Aorta (tissue), 5 donors: ENCODE results near the gene SHISAL2B. TPM values are rescaled to one million over a fixed set of nuclear protein-coding genes. Genes with fewer than 3 reads are reported as not detected.

ENCODE experiments used
- ATAC-seq: fragments of 200-7000 bp; cut with Tn5 transposase; one replicate; pipeline ENCODE4 v1.9.1; 2022; ENCODE audit warnings: moderate library complexity; ENCODE audit not compliant: low FRiP score
- DNase-seq, 2 donors: peaks; one replicate each; pipeline ENCODE4 v3.0.0-alpha.2; 2020
- H3K27ac ChIP-seq, 2 donors: one replicate each; pipeline ENCODE4 v1.5.1; 2013; ENCODE audit warnings: low read length in 2 of 2, mild to moderate bottlenecking in 2 of 2, moderate library complexity in 2 of 2, control low read depth in 1 of 2, inconsistent platforms in 1 of 2, low read depth in 1 of 2
- H3K27me3 ChIP-seq, 2 donors: one replicate each; pipeline ENCODE4 v1.6.1; 2013; ENCODE audit warnings: control low read depth in 1 of 2, low read length in 1 of 2, mild to moderate bottlenecking in 1 of 2, moderate library complexity in 1 of 2; ENCODE audit not compliant: insufficient read depth in 2 of 2, control insufficient read depth in 1 of 2
- H3K36me3 ChIP-seq, 2 donors: one replicate each; pipeline ENCODE4 v1.6.1; 2013; ENCODE audit warnings: control low read depth in 1 of 2, low read length in 1 of 2, mild to moderate bottlenecking in 1 of 2; ENCODE audit not compliant: insufficient read depth in 2 of 2, control insufficient read depth in 1 of 2
- H3K4me1 ChIP-seq, 2 donors: one replicate each; pipeline ENCODE4 v1.6.1; 2013; ENCODE audit warnings: low read length in 2 of 2, control low read depth in 1 of 2, mild to moderate bottlenecking in 1 of 2, moderate library complexity in 1 of 2; ENCODE audit not compliant: insufficient read depth in 2 of 2, control insufficient read depth in 1 of 2
- H3K4me3 ChIP-seq, 2 donors: one replicate each; pipeline ENCODE4 v1.5.1; 2013; ENCODE audit warnings: low read length in 2 of 2, control low read depth in 1 of 2, mild to moderate bottlenecking in 1 of 2
- H3K9me3 ChIP-seq: one replicate; pipeline ENCODE4 v1.6.1; 2013; ENCODE audit warnings: mild to moderate bottlenecking, low read length; ENCODE audit not compliant: control insufficient read depth
- WGBS, 2 donors: extraction: QIAGEN DNeasy Blood & Tissue Kit; methylation state at CpG; one replicate each; pipeline ENCODE4 v1.1.7; 2013; 5-methylcytosine and 5-hydroxymethylcytosine counted together
- intact Hi-C, 2 donors: fragments of 100-400 bp; cut with DNase I; formaldehyde crosslinking; loops; one replicate each; pipeline versions ENCODE4 v1.14.2 to v1.15.0; 2022
- polyA plus RNA-seq, 2 donors: library from polyadenylated mRNA; stranded (reverse); fragments of 200-250 nt; gene quantifications; one replicate each; pipeline ENCODE4 v1.2.3, GENCODE V29; 2013
- total RNA-seq, 2 donors: library from RNA; stranded (reverse); fragmentation: NEBNext Ultra II Directional; extraction: Animal tissue kit (Norgen Biotek cat#: 25700); gene quantifications; one replicate each; pipeline ENCODE4 v1.2.1, GENCODE V29; 2021
- donor health status: healthy with polysubstance abuse.
- donor health status: Bipolar disorder and iron deficiency.
- donor health status: DM: no; HTN: no; CAD: no.
- donor health status: DM: no; HTN: no; CAD: no.
- donor health status: DM: yes; HTN: yes; CAD: no.

The SHISAL2B gene
- total and polyA plus RNA-seq, 4 donors = not detected

DNA sequence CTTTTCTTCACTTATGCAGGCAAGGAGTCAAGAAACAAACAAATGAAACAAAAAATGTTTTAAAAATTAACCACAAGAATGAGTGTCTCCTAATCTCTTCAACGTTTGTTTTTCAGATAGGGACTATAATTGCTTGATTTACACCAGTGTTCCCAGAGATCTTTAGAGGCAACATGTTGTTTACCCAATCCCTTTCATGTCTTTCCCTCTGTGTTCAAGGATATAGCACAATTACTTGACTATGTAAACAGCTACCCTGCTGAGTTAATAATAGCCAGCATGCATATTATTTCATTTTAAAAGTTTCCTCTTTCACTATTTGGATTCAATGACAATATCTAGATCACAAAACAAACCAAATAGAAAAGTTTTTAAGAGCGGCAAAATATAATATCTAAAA lies 25.1 kb upstream of the SHISAL2B start:
- WGBS, 2 donors = 47 to 51% methylated on average over 2 of the region's 2 CpGs

DNA sequence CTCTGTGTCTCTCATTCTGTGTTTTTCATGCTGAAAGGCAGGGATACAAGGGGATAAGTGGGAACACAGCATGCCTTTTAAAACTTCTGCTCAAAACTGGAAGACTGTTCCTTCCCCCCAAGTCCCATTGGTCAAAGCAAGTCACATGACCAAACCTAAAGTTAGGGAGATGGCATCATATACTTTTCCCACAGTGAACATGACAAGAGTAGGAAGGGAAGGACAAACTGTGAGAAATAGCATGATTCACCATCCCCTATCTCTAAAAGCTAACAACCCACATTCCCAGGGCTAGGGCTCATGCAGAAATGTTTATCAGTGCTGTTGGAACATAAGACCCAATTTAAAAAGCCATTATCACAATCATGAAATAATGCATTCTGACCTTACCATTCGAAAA lies 24.2 kb upstream of the SHISAL2B start:
- H3K36me3 ChIP-seq = no peaks in the 10 kb centered on the region
- peaks cover 1% of the 10 kb centered on the region for H3K9me3 ChIP-seq
- 1 to 32% methylated on average over 1 of the region's 1 CpG for WGBS, 2 donors
- H3K27me3 ChIP-seq = peaks cover 0 to 2% of the 10 kb centered on the region in 2 donors
- no peak overlapping the region for H3K27ac ChIP-seq
- H3K4me3 ChIP-seq = no peak overlapping the region
- intact Hi-C loops = no loop called here
- no peak for ATAC-seq
- DNase-seq = no peak
- no peaks in the 10 kb centered on the region for H3K4me1 ChIP-seq

More for the DNA sequence above, 25.1 kb upstream of the SHISAL2B start:
- H3K36me3 ChIP-seq = no peaks in the 10 kb centered on the region
- no peak for ATAC-seq
- intact Hi-C loops = no loop called here
- peaks cover 0 to 2% of the 10 kb centered on the region in 2 donors for H3K27me3 ChIP-seq
- H3K9me3 ChIP-seq = peaks cover 1% of the 10 kb centered on the region
- no peak overlapping the region for H3K4me3 ChIP-seq
- H3K4me1 ChIP-seq = no peaks in the 10 kb centered on the region
- no peak overlapping the region for H3K27ac ChIP-seq
- no peak for DNase-seq

DNA sequence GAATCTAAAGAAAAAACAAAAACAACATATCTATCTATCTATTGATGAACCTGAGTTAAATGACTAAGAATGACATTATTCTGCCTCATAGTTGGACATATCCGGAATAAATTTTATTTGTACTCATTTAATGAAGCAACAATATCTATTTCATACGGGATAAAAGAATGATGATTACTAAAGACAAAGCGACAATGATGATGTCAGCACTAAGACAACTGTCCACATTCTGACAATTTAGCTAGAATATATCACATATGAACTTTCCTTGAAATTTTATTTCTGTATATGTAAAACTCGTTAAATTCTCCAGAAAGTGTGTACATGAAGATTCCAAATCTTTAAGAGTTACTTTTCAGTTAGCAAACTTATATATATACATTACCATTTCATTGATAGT lies 23.2 kb upstream of the SHISAL2B start:
- H3K9me3 ChIP-seq = peaks cover 1% of the 10 kb centered on the region
- H3K4me1 ChIP-seq = no peaks in the 10 kb centered on the region
- no peaks in the 10 kb centered on the region for H3K36me3 ChIP-seq
- intact Hi-C loops = no loop called here
- ATAC-seq = no peak
- 90 to 93% methylated on average over 4 of the region's 4 CpGs for WGBS, 2 donors
- no peak overlapping the region for H3K4me3 ChIP-seq
- H3K27ac ChIP-seq = no peak overlapping the region
- peaks cover 0 to 2% of the 10 kb centered on the region in 2 donors for H3K27me3 ChIP-seq
- no peak for DNase-seq

DNA sequence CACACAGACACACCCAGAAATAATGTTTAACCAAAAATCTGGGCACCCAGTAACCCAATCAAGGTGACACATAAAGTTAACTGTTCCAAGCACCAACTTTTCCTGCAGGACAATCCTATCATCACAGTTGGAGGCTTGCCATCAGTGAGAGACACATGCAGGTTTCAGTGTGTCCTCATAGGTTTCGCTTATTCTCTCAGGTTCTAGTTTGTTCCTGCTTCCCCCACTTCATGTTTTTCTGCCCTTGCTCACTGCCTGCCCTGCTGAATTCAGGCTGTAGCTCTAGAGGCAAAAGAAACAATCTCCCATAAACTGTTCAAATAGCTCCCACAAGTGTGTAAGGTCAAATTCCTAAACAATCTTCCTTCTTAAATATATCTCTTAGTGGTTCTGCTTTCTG lies 20.0 kb upstream of the SHISAL2B start:
- no peak overlapping the region for H3K27ac ChIP-seq
- H3K9me3 ChIP-seq = no peaks in the 10 kb centered on the region
- no peaks in the 10 kb centered on the region for H3K4me1 ChIP-seq
- H3K4me3 ChIP-seq = no peak overlapping the region
- DNase-seq (no peak), ATAC-seq (no peak)
- WGBS, 2 donors = 99 to 100% methylated on average over 1 of the region's 1 CpG
- no peaks in the 10 kb centered on the region for H3K36me3 ChIP-seq
- intact Hi-C loops = no loop called here
- H3K27me3 ChIP-seq = no peaks in the 10 kb centered on the region

DNA sequence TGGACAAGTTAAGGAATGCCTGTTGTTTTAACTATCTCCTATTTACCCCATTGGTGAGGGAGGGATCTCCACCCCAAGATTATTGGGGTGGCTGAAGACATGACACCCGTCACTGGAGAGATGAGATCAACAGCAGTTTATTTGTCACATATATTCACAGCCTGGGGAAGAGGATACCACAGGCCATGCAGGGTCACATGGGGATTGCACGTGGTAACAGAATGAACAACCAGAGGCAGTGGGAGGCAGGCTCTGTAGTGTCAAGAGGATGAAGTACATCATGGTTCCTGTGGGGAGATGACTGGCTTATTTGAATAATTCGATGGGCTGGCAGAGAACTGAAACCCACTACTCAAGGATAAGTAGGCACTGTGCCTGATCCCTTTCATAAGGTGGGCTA lies 18.6 kb upstream of the SHISAL2B start:
- no peak overlapping the region for H3K27ac ChIP-seq
- H3K36me3 ChIP-seq = no peaks in the 10 kb centered on the region
- ATAC-seq (no peak), DNase-seq (no peak)
- no peaks in the 10 kb centered on the region for H3K9me3 ChIP-seq
- H3K4me3 ChIP-seq = no peak overlapping the region
- 86 to 92% methylated on average over 3 of the region's 3 CpGs for WGBS, 2 donors
- intact Hi-C loops = no loop called here
- no peaks in the 10 kb centered on the region for H3K27me3 ChIP-seq
- no peaks in the 10 kb centered on the region for H3K4me1 ChIP-seq

DNA sequence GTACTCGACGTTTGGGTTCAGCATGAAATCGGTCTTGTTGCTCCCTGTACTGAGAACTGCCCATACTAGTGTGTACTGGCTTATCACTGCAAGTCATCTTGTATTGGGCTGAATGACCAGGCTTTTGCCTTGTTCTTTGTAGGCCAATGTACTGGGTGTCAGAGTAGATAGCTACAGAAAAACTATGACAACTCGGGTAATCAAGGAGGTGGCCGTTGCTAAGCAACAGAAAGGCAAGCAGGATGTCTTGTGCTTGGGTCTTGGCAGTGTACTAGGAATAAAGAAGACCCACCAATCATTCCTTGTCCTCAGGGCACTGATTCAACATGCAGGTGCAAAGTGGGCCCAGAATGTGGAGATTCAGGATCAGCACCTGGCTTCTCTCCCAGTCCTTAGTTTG lies 11.9 kb upstream of the SHISAL2B start:
- Histone ChIP-seq H3K4me3 (no peak overlapping the region), H3K36me3 (no peaks in the 10 kb centered on the region), H3K9me3 (no peaks in the 10 kb centered on the region), H3K27me3 (no peaks in the 10 kb centered on the region), H3K4me1 (no peaks in the 10 kb centered on the region), H3K27ac (no peak overlapping the region)
- intact Hi-C loops = no loop called here
- no peak for DNase-seq
- no peak for ATAC-seq
- WGBS, 2 donors = 76 to 79% methylated on average over 5 of the region's 5 CpGs

DNA sequence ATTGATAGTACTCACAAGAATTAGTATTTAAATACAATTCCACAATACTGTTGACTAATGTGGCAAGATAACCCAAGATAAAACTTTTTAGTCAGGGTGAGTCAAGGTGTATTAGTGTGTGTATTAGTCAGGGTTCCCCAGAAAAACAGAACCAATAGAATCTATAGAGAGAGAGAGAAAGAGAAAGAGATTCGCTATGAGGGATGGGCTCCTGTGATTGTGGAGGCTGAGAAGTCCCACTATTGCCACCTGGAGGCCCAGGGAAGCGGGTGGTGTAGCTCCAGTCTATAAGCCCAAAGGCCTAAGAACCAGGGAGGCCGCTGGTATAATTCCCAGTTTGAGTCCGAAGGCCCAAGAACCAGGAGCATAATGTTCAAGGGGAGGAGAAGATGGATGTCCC lies 10.0 kb upstream of the SHISAL2B start:
- no peak for DNase-seq
- intact Hi-C loops = no loop called here
- WGBS, 2 donors = 85 to 91% methylated on average over 4 of the region's 4 CpGs

DNA sequence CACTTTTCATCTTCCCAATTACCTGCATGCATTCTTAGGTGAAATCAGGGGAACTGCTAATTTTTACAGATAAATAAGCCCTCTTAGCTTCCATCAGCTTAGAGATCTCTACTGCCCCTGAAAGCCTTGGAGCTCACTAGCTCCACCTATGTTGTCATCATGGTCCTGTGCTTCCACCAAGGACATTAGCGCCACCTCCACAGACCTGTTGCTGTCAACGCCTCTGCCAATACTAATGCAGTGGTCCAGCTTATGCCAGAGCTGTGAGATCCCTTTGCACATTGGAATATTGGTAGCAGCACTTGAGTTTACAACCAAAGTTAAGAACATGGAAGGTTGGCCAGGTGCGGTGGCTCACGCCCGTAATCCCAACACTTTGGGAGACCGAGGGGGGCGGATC lies 7.7 kb upstream of the SHISAL2B start:
- no peak overlapping the region for H3K27ac ChIP-seq
- no peaks in the 10 kb centered on the region for H3K36me3 ChIP-seq
- no peak overlapping the region for H3K4me3 ChIP-seq
- no peaks in the 10 kb centered on the region for H3K9me3 ChIP-seq
- no peaks in the 10 kb centered on the region for H3K4me1 ChIP-seq
- ATAC-seq = no peak
- DNase-seq = no peak
- H3K27me3 ChIP-seq = no peaks in the 10 kb centered on the region
- intact Hi-C loops = no loop called here
- 92 to 94% methylated on average over 7 of the region's 7 CpGs for WGBS, 2 donors

More for the DNA sequence above, 10.0 kb upstream of the SHISAL2B start:
- Histone ChIP-seq H3K4me1 (no peaks in the 10 kb centered on the region), H3K36me3 (no peaks in the 10 kb centered on the region), H3K27ac (no peak overlapping the region), H3K9me3 (no peaks in the 10 kb centered on the region), H3K4me3 (no peak overlapping the region), H3K27me3 (no peaks in the 10 kb centered on the region)
- no peak for ATAC-seq

DNA sequence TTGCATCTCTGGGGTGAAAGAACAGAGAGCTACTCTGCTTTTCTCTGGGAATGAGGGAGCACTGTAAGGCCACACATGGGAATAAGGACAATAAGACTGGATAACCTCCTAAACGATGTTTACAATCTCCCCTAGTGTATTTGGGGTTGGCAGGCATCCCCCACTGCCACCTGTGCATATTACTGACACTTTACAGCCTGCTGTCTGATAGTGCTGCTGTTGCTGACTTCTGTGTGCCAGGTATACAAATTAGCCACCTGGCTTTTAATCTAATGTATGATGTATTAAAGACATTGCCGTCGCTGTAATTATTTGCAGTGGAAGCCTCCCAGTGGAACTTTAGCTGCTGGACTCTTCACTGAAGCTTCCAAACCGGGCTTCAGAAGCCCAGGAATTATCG lies 4.4 kb upstream of the SHISAL2B start:
- H3K27ac ChIP-seq = no peak overlapping the region
- no peak overlapping the region for H3K4me3 ChIP-seq
- H3K9me3 ChIP-seq = no peaks in the 10 kb centered on the region
- ATAC-seq (no peak), DNase-seq (no peak)
- intact Hi-C loops = no loop called here
- 68 to 72% methylated on average over 5 of the region's 5 CpGs for WGBS, 2 donors
- no peaks in the 10 kb centered on the region for H3K36me3 ChIP-seq
- no peaks in the 10 kb centered on the region for H3K27me3 ChIP-seq
- no peaks in the 10 kb centered on the region for H3K4me1 ChIP-seq
